H1 (cell line): ENCODE data around the gene DCXR. TPM values are rescaled to one million over a fixed set of nuclear protein-coding genes. Genes with fewer than 3 reads are reported as not detected.

Source experiments
- CTCF ChIA-PET: fragments of 300-600 bp; sonication (Branson Sonifier 250); formaldehyde crosslinking; loops from one replicate; lab custom pipeline; 2021; ENCODE audit not compliant: partially characterized antibody; lab: Charles Lee
- POLR2A ChIA-PET: fragments of 300-600 bp; sonication (Branson Sonifier 250); formaldehyde crosslinking; loops from one replicate; lab custom pipeline; 2021; ENCODE audit warnings: inconsistent platforms; ENCODE audit not compliant: partially characterized antibody; lab: Charles Lee
- DNase-seq, 2 experiments: peaks; one replicate each; pipeline versions ENCODE4 v3.0.0 to v3.0.0-alpha.2; 2010 to 2022; ENCODE audit warnings: low spot score in 2 of 2, low read depth in 1 of 2, mixed read lengths in 1 of 2
- FAIRE-seq: peaks from 2 replicates; lab custom pipeline; 2011; peaks lifted over from hg19 to GRCh38; lab: Jason Lieb, UNC
- H2AFZ ChIP-seq: 2 replicates; pipeline ENCODE4 v1.8.1; 2012; ENCODE audit warnings: low read length, inconsistent platforms
- H2AK5ac ChIP-seq: 2 replicates; pipeline ENCODE4 v1.6.1; 2013; ENCODE audit warnings: low read depth, low read length
- H2BK120ac ChIP-seq: replicated peaks from 2 replicates; pipeline ENCODE3; 2013; ENCODE audit warnings: low read depth, low read length, inconsistent platforms
- H2BK12ac ChIP-seq: 2 replicates; pipeline ENCODE4 v1.6.1; 2013; ENCODE audit warnings: low read depth, low read length
- H2BK15ac ChIP-seq: 2 replicates; pipeline ENCODE4 v1.6.1; 2013; ENCODE audit warnings: low read length
- H2BK20ac ChIP-seq: 2 replicates; pipeline ENCODE4 v1.6.1; 2013; ENCODE audit warnings: low read length
- H2BK5ac ChIP-seq: 2 replicates; pipeline ENCODE4 v1.6.1; 2013; ENCODE audit warnings: low read depth, low read length
- H3K14ac ChIP-seq: 2 replicates; pipeline ENCODE4 v1.6.1; 2013; ENCODE audit warnings: inconsistent platforms; ENCODE audit not compliant: insufficient read length
- H3K18ac ChIP-seq: 2 replicates; pipeline ENCODE4 v1.6.1; 2013; ENCODE audit warnings: low read length; ENCODE audit errors: extremely low read depth
- H3K23ac ChIP-seq: 2 replicates; pipeline ENCODE4 v1.6.1; 2013; ENCODE audit warnings: inconsistent platforms; ENCODE audit not compliant: insufficient read length
- H3K23me2 ChIP-seq: 2 replicates; pipeline ENCODE4 v1.6.1; 2013; ENCODE audit warnings: low read depth, low read length
- H3K27ac ChIP-seq: 2 replicates; pipeline ENCODE4 v1.6.1; 2011; ENCODE audit warnings: low read depth, low read length, inconsistent platforms
- H3K27me3 ChIP-seq, 4 experiments: replicated peaks in 1 of 4; 1 replicate in 1 of 4; 2 replicates in 3 of 4; pipeline versions ENCODE4 v1.6.1 to v1.8.1; 2011 to 2013; ENCODE audit warnings: low read length in 3 of 4, mild to moderate bottlenecking in 3 of 4, inconsistent platforms in 2 of 4, mixed read lengths in 2 of 4, moderate library complexity in 1 of 4; ENCODE audit not compliant: control insufficient read depth in 3 of 4, insufficient read depth in 3 of 4; ENCODE audit errors: extremely low read depth in 1 of 4
- H3K36me3 ChIP-seq, 4 experiments: 2 replicates each; pipeline versions ENCODE4 v1.6.1 to v1.8.1; 2011 to 2013; ENCODE audit warnings: mild to moderate bottlenecking in 4 of 4, low read length in 3 of 4, moderate library complexity in 2 of 4, control low read depth in 1 of 4, inconsistent platforms in 1 of 4; ENCODE audit not compliant: insufficient read depth in 4 of 4, control insufficient read depth in 2 of 4
- H3K4ac ChIP-seq: replicated peaks from 2 replicates; pipeline ENCODE3; 2013; ENCODE audit warnings: low read length, low read depth, mixed read lengths, inconsistent platforms; ENCODE audit not compliant: insufficient read length
- H3K4me1 ChIP-seq, 4 experiments: replicated peaks in 1 of 4; 1 replicate in 1 of 4; 2 replicates in 3 of 4; pipeline versions ENCODE4 v1.6.1 to v1.8.1; 2011 to 2013; ENCODE audit warnings: low read length in 3 of 4, inconsistent platforms in 2 of 4, mixed read lengths in 1 of 4; ENCODE audit not compliant: insufficient read depth in 4 of 4, control insufficient read depth in 3 of 4
- H3K4me2 ChIP-seq, 2 experiments: 2 replicates each; pipeline versions ENCODE4 v1.6.1 to v1.8.1; 2011 to 2013; ENCODE audit warnings: low read depth in 2 of 2, low read length in 2 of 2, control low read depth in 1 of 2, inconsistent platforms in 1 of 2, mild to moderate bottlenecking in 1 of 2; ENCODE audit not compliant: insufficient read depth in 1 of 2
- H3K4me3 ChIP-seq, 4 experiments: fragments of 200-600, 300-600 bp in 1 of 4; sonication (generic), shearing (Covaris generic), sonication (Bioruptor Twin) in 1 of 4; 2 replicates each; pipeline versions ENCODE4 v1.5.1 to v1.8.1; 2011 to 2016; ENCODE audit warnings: low read length in 4 of 4, low read depth in 3 of 4, control low read depth in 2 of 4, inconsistent platforms in 2 of 4, mild to moderate bottlenecking in 2 of 4, mixed read lengths in 1 of 4, moderate library complexity in 1 of 4; ENCODE audit not compliant: insufficient read depth in 2 of 4; ENCODE audit errors: extremely low read depth in 1 of 4
- H3K56ac ChIP-seq: replicated peaks from 2 replicates; pipeline ENCODE3; 2013; ENCODE audit warnings: low read depth, mild to moderate bottlenecking, mixed read lengths, low read length, inconsistent platforms; ENCODE audit not compliant: insufficient read length
- H3K79me1 ChIP-seq: 2 replicates; pipeline ENCODE4 v1.6.1; 2013; ENCODE audit warnings: low read depth, low read length, control low read depth
- H3K79me2 ChIP-seq, 2 experiments: 2 replicates each; pipeline versions ENCODE4 v1.6.1 to v1.8.1; 2012 to 2013; ENCODE audit warnings: low read length in 2 of 2, mild to moderate bottlenecking in 2 of 2, inconsistent platforms in 1 of 2; ENCODE audit not compliant: insufficient read depth in 2 of 2, control insufficient read depth in 1 of 2
- H3K9ac ChIP-seq, 4 experiments: replicated peaks in 1 of 4; 1 replicate in 1 of 4; 2 replicates in 3 of 4; pipeline versions ENCODE4 v1.6.1 to v1.8.1; 2011 to 2013; ENCODE audit warnings: low read depth in 3 of 4, low read length in 3 of 4, control low read depth in 2 of 4, mild to moderate bottlenecking in 2 of 4, moderate library complexity in 2 of 4, inconsistent platforms in 1 of 4; ENCODE audit errors: extremely low read depth in 1 of 4
- H3K9me3 ChIP-seq, 2 experiments: 2 replicates each; pipeline versions ENCODE4 v1.6.1 to v1.8.1; 2012 to 2013; ENCODE audit warnings: mild to moderate bottlenecking in 2 of 2, moderate library complexity in 2 of 2, control low read depth in 1 of 2, inconsistent platforms in 1 of 2, low read depth in 1 of 2, low read length in 1 of 2, mixed read lengths in 1 of 2; ENCODE audit not compliant: insufficient read depth in 2 of 2
- H4K20me1 ChIP-seq, 2 experiments: replicated peaks in 1 of 2; 2 replicates each; pipeline versions ENCODE3 to v1.8.1; 2011 to 2013; ENCODE audit warnings: inconsistent platforms in 2 of 2, low read length in 2 of 2, mild to moderate bottlenecking in 1 of 2; ENCODE audit not compliant: insufficient read depth in 2 of 2, control insufficient read depth in 1 of 2
- H4K5ac ChIP-seq: 2 replicates; pipeline ENCODE4 v1.6.1; 2013; ENCODE audit warnings: low read length, low read depth, mixed read lengths, inconsistent platforms; ENCODE audit not compliant: insufficient read length
- H4K8ac ChIP-seq: 2 replicates; pipeline ENCODE4 v1.8.0; 2013; ENCODE audit warnings: mild to moderate bottlenecking, moderate library complexity, low read length, inconsistent platforms; ENCODE audit not compliant: insufficient read depth; ENCODE audit errors: extremely low read depth
- H4K91ac ChIP-seq: replicated peaks from 2 replicates; pipeline ENCODE3; 2013; ENCODE audit warnings: low read length, mixed read lengths, inconsistent platforms; ENCODE audit not compliant: insufficient read length
- ATF3 ChIP-seq: IDR thresholded peaks from 2 replicates; pipeline ENCODE4 v1.6.1; 2011; ENCODE audit warnings: low read depth, mild to moderate bottlenecking, low read length; ENCODE audit not compliant: insufficient read depth
- GABPA ChIP-seq: IDR thresholded peaks from 2 replicates; pipeline ENCODE4 v1.6.1; 2011; ENCODE audit warnings: mild to moderate bottlenecking, low read length, moderate library complexity, borderline replicate concordance; ENCODE audit not compliant: insufficient read depth
- POU5F1 ChIP-seq: IDR thresholded peaks from 2 replicates; pipeline ENCODE4 v1.6.1; 2011; ENCODE audit warnings: low read depth, mild to moderate bottlenecking, low read length, moderate library complexity
- SAP30 ChIP-seq: fragments of 300-600 bp; sonication (generic); IDR thresholded peaks from 2 replicates; pipeline ENCODE4 v1.7.1; 2012; ENCODE audit warnings: low read length, moderate library complexity, mild to moderate bottlenecking, inconsistent platforms; ENCODE audit not compliant: insufficient read depth, insufficient replicate concordance
- SIX5 ChIP-seq: IDR thresholded peaks from 2 replicates; pipeline ENCODE4 v1.6.1; 2011; ENCODE audit warnings: mild to moderate bottlenecking, low read depth, low read length
- SUZ12 ChIP-seq: fragments of 200-600 bp; sonication (generic); IDR thresholded peaks from 2 replicates; pipeline ENCODE4 v1.6.1; 2012; ENCODE audit warnings: mild to moderate bottlenecking, inconsistent platforms, low read length, moderate library complexity, mixed read lengths
- TEAD4 ChIP-seq: IDR thresholded peaks from 2 replicates; pipeline ENCODE4 v1.6.1; 2012; ENCODE audit warnings: low read depth, low read length, inconsistent platforms, mixed read lengths
- WGBS, 2 experiments: shearing (Covaris generic) in 1 of 2; methylation state at CpG; one replicate each; pipeline versions ENCODE4 v1.1.6 to v1.1.7; 2013 to 2015; ENCODE audit warnings: low lambda C conversion rate in 2 of 2, mixed read lengths in 2 of 2, inconsistent platforms in 1 of 2, low coverage in 1 of 2, missing lambda C conversion rate in 1 of 2; ENCODE audit not compliant: insufficient replicate concordance in 2 of 2, insufficient coverage in 1 of 2, insufficient read length in 1 of 2; ENCODE audit errors: extremely low coverage in 1 of 2, missing lambda C conversion rate in 1 of 2; 5-methylcytosine and 5-hydroxymethylcytosine counted together
- polyA plus RNA-seq, 7 experiments: library from polyadenylated mRNA; depleted of rRNA in 3 of 7; stranded (reverse) in 5 of 7; unstranded in 2 of 7; fragments of >200 nt in 5 of 7; fragments of 200-250 nt in 2 of 7; gene quantifications; 1 replicate in 5 of 7; 2 replicates in 1 of 7; 4 replicates in 1 of 7; pipeline versions ENCODE4 v1.2.1 to v1.2.3, GENCODE V29; 2011 to 2013; ENCODE audit warnings: missing spikeins in 2 of 7, mixed read lengths in 2 of 7
- total RNA-seq: library from RNA; stranded (reverse); fragmentation: NEBNext Ultra II Directional; extraction: Animal tissue kit (Norgen Biotek cat#: 25700); gene quantifications from 2 replicates; pipeline ENCODE4 v1.2.1, GENCODE V29; 2021

Gene DCXR
- total and polyA plus RNA-seq, 2 of the 8 experiments (the other 6 are each of a cell fraction or from before 2014, with no cell fraction given): 96.3 to 212 TPM

- Histone ChIP-seq H2BK12ac (no peak overlapping the region), H3K9me3 (no peaks in the 10 kb centered on the region), H2AFZ (no peak overlapping the region), H3K27ac (no peak overlapping the region), H3K23me2 (peaks cover 13% of the 10 kb centered on the region; the same call in 1 of the 2 replicates), H3K79me1 (peaks cover 3% of the 10 kb centered on the region; the same call in 1 of the 2 replicates), H2BK15ac (no peak overlapping the region), H4K5ac (no peak overlapping the region), H4K8ac (no peak overlapping the region), H4K20me1 (peaks cover 2 to 8% of the 10 kb centered on the region in 2 experiments), H3K18ac (no peak overlapping the region), H3K4me2 (peak overlapping the region; percentile 73 to 90), H3K9ac (no peak overlapping the region), H3K27me3 (no peaks in the 10 kb centered on the region; a peak in 1 of 7 replicates), H3K4ac (no peak overlapping the region), H4K91ac (no peak overlapping the region), H3K4me1 (peaks cover 3 to 11% (median 6%) of the 10 kb centered on the region in 4 experiments; a peak in 6 of 7 replicates), H3K79me2 (peaks cover 0 to 2% of the 10 kb centered on the region in 2 experiments; a peak in 1 of 4 replicates), H3K14ac (no peak overlapping the region), H3K23ac (no peak overlapping the region), H2BK120ac (no peak overlapping the region), H2BK5ac (no peak overlapping the region), H2BK20ac (no peak overlapping the region), H3K4me3 (peak overlapping the region in 2 of 4 experiments; percentile 49 to 77; a peak in 5 of 8 replicates), H3K36me3 (no peaks in the 10 kb centered on the region; a peak in 1 of 8 replicates), H2AK5ac (no peak overlapping the region), H3K56ac (no peak overlapping the region)
- DNase-seq: no peak
- ChIA-PET POLR2A (interaction anchor here (0.8 to 1.8 kb wide), 10 partner anchors 16 to 193 kb away, joined by 3 to 8 read pairs (median 4); no protein-coding TSS in a partner anchor), CTCF (interaction anchor here (0.6 to 1.9 kb wide), 13 partner anchors 14 to 169 kb away, joined by 3 to 11 read pairs (median 3); partner anchors contain the start of genes CENPX, GPS1, NOTUM and RFNG)
- 89% methylated on average over 20 of the region's 20 CpGs; no CpG with 5 or more reads in 1 of the 2 experiments for WGBS, 2 experiments
- TF ChIP-seq SIX5 (no peak), POU5F1 (no peak), SAP30 (no peak), ATF3 (no peak), SUZ12 (no peak), GABPA (no peak), TEAD4 (no peak)
- no peak for FAIRE-seq
Observed at GRCh38 chr17:82035956-82036633, 1.4 kb downstream of the DCXR start.
